ENCODE data around the gene C9orf152. TPM values are rescaled to one million over a fixed set of nuclear protein-coding genes. Genes with fewer than 3 reads are reported as not detected.

Gene C9orf152
- total and polyA plus RNA-seq, 2 experiments from 2014 or later, result not detected

DNA sequence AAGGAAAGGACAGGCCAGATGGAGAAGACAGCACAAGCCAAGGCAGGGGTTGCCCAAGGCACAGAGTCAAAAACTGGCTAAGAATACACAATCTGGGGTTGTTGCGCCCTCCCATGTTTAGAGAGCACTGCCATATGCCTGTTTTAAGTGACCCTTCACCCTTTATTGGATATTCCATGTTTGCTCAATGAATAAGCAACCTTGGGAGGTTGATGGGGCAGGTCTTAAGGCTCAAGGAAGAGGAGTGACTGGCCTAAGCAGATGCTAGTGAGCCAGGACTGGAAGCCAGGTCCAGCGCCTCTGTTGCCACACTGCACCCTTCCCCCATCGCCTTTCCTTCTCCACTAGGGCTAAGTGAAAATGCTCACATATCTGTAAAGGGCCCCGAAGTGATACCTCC, 41.6 kb upstream of the C9orf152 start:
- ATAC-seq (no peak), DNase-seq (ENCODE audit: low spot score) (no peak)
- Histone ChIP-seq H3K4me3 (no peak overlapping the region), H3K4me1 (ENCODE audit: insufficient read depth) (peaks cover 9% of the 10 kb centered on the region), H3F3A (replicated peaks; ENCODE audit: low read depth) (no peaks in the 10 kb centered on the region), H4K20me1 (replicated peaks; ENCODE audit: insufficient read depth) (peaks cover 29% of the 10 kb centered on the region), H3K9me2 (ENCODE audit: insufficient read depth) (no peaks in the 10 kb centered on the region), H3K36me3 (ENCODE audit: insufficient read depth) (peaks cover 16% of the 10 kb centered on the region), H3K79me2 (replicated peaks; ENCODE audit: insufficient read depth) (peaks cover 79% of the 10 kb centered on the region), H2AFZ (no peak overlapping the region), H3K27me3 (ENCODE audit: insufficient read depth) (no peaks in the 10 kb centered on the region), H3K4me2 (no peak overlapping the region), H3K27ac (ENCODE audit: low read depth) (no peak overlapping the region)
- Mint-ChIP-seq H3K36me3 (ENCODE audit: low read depth) (peaks cover 41% of the 10 kb centered on the region), H3K9me3 (no peaks in the 10 kb centered on the region; the same call in 2 of the 3 replicates), H3K4me3 (no peak overlapping the region), H3K4me1 (peaks cover 20% of the 10 kb centered on the region), H3K27me3 (ENCODE audit: insufficient read depth, low read depth, poor library complexity) (peaks cover 5% of the 10 kb centered on the region), H3K27ac (no peak overlapping the region)
- TF ChIP-seq EZH2phosphoT487 (IDR thresholded peaks at IDR 0.05; ENCODE audit: unreplicated experiment) (no peak), NANOG (IDR thresholded peaks at IDR 0.05; ENCODE audit: borderline replicate concordance) (no peak), STAT1 (IDR thresholded peaks at IDR 0.05; ENCODE audit: unreplicated experiment) (no peak), EZH2 (IDR thresholded peaks at IDR 0.05; ENCODE audit: low read depth, unreplicated experiment) (no peak), ZNF114 (CRISPR knock-in tag; IDR thresholded peaks at IDR 0.05) (no peak), CREB1 (CRISPR knock-in tag; IDR thresholded peaks at IDR 0.05; ENCODE audit: low read depth) (no peak), POLR2AphosphoS5 (IDR thresholded peaks at IDR 0.05; ENCODE audit: low read depth) (no peak), JUNB (IDR thresholded peaks at IDR 0.05; ENCODE audit: unreplicated experiment) (no peak), ZNF331 (CRISPR knock-in tag; IDR thresholded peaks at IDR 0.05; ENCODE audit: low read depth) (no peak)
- TF ChIP-seq, protein P1, sequence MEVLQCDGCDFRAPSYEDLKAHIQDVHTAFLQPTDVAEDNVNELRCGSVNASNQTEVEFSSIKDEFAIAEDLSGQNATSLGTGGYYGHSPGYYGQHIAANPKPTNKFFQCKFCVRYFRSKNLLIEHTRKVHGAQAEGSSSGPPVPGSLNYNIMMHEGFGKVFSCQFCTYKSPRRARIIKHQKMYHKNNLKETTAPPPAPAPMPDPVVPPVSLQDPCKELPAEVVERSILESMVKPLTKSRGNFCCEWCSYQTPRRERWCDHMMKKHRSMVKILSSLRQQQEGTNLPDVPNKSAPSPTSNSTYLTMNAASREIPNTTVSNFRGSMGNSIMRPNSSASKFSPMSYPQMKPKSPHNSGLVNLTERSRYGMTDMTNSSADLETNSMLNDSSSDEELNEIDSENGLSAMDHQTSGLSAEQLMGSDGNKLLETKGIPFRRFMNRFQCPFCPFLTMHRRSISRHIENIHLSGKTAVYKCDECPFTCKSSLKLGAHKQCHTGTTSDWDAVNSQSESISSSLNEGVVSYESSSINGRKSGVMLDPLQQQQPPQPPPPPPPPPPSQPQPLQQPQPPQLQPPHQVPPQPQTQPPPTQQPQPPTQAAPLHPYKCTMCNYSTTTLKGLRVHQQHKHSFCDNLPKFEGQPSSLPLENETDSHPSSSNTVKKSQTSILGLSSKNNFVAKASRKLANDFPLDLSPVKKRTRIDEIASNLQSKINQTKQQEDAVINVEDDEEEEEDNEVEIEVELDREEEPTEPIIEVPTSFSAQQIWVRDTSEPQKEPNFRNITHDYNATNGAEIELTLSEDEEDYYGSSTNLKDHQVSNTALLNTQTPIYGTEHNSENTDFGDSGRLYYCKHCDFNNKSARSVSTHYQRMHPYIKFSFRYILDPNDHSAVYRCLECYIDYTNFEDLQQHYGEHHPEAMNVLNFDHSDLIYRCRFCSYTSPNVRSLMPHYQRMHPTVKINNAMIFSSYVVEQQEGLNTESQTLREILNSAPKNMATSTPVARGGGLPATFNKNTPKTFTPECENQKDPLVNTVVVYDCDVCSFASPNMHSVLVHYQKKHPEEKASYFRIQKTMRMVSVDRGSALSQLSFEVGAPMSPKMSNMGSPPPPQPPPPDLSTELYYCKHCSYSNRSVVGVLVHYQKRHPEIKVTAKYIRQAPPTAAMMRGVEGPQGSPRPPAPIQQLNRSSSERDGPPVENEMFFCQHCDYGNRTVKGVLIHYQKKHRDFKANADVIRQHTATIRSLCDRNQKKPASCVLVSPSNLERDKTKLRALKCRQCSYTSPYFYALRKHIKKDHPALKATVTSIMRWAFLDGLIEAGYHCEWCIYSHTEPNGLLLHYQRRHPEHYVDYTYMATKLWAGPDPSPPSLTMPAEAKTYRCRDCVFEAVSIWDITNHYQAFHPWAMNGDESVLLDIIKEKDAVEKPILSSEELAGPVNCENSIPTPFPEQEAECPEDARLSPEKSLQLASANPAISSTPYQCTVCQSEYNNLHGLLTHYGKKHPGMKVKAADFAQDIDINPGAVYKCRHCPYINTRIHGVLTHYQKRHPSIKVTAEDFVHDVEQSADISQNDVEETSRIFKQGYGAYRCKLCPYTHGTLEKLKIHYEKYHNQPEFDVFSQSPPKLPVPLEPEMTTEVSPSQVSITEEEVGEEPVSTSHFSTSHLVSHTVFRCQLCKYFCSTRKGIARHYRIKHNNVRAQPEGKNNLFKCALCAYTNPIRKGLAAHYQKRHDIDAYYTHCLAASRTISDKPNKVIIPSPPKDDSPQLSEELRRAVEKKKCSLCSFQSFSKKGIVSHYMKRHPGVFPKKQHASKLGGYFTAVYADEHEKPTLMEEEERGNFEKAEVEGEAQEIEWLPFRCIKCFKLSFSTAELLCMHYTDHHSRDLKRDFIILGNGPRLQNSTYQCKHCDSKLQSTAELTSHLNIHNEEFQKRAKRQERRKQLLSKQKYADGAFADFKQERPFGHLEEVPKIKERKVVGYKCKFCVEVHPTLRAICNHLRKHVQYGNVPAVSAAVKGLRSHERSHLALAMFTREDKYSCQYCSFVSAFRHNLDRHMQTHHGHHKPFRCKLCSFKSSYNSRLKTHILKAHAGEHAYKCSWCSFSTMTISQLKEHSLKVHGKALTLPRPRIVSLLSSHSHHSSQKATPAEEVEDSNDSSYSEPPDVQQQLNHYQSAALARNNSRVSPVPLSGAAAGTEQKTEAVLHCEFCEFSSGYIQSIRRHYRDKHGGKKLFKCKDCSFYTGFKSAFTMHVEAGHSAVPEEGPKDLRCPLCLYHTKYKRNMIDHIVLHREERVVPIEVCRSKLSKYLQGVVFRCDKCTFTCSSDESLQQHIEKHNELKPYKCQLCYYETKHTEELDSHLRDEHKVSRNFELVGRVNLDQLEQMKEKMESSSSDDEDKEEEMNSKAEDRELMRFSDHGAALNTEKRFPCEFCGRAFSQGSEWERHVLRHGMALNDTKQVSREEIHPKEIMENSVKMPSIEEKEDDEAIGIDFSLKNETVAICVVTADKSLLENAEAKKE (CRISPR knock-in tag; IDR thresholded peaks at IDR 0.05), result no peak
- TF ChIP-seq, protein P2, sequence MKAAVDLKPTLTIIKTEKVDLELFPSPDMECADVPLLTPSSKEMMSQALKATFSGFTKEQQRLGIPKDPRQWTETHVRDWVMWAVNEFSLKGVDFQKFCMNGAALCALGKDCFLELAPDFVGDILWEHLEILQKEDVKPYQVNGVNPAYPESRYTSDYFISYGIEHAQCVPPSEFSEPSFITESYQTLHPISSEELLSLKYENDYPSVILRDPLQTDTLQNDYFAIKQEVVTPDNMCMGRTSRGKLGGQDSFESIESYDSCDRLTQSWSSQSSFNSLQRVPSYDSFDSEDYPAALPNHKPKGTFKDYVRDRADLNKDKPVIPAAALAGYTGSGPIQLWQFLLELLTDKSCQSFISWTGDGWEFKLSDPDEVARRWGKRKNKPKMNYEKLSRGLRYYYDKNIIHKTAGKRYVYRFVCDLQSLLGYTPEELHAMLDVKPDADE (IDR thresholded peaks at IDR 0.05), result no peak
- TF ChIP-seq, protein P3, sequence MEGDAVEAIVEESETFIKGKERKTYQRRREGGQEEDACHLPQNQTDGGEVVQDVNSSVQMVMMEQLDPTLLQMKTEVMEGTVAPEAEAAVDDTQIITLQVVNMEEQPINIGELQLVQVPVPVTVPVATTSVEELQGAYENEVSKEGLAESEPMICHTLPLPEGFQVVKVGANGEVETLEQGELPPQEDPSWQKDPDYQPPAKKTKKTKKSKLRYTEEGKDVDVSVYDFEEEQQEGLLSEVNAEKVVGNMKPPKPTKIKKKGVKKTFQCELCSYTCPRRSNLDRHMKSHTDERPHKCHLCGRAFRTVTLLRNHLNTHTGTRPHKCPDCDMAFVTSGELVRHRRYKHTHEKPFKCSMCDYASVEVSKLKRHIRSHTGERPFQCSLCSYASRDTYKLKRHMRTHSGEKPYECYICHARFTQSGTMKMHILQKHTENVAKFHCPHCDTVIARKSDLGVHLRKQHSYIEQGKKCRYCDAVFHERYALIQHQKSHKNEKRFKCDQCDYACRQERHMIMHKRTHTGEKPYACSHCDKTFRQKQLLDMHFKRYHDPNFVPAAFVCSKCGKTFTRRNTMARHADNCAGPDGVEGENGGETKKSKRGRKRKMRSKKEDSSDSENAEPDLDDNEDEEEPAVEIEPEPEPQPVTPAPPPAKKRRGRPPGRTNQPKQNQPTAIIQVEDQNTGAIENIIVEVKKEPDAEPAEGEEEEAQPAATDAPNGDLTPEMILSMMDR (conservative IDR thresholded peaks at IDR 0.05; ENCODE audit: low read depth in 2 of 2), result no peak
